HG02623 (cell line): ENCODE results near the gene EXOSC7.
"Not testable (repeated sequence)": the region's sequence is repeated elsewhere in the genome, so short reads cannot be mapped to it uniquely, and the experiment has no call there.

Experiments
- ATAC-seq: cut with Tn5 transposase; IDR thresholded peaks from one replicate; pipeline ENCODE4 v1.9.1; 2021; ENCODE audit warnings: moderate library complexity; ENCODE audit not compliant: unreplicated experiment

EXOSC7 gene

DNA sequence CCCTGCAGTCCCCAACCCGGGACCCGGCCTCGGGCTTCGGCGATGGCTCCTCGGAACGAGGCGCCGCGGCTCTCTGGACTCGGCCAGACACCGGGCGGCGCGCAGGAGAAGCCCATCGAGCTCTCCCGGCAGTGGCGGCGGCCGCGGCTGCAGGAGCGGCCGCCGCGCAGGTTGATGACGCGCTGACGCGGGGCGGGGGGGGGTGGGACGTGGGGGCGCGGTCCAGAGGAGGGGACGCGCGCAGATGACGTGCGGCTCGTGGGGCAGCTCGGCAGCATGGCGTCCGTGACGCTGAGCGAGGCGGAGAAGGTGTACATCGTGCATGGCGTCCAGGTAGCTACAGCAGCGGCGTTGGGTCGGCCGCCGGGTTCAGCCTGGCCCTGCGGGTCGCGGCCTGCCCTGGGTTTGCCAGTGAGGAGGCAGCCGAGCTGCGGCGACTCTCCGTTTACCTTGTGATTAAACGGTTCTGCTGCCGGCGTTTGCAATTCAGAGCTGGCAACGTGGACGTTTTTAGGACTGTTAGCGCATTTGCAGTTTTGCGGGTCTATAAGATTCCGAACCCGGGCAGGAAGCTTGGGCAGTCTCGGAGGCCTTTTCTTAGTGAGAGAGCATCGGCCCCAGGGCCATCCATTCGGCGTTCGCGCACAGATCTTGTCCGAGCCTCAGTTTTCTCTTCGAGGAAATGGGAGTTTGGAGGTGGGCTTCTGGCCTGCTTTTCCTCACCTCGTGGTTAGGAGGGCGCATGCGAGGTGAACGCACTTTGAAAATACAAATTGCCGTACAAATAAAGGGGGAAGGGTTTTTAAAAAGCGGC lies at the start of gene EXOSC7, which contains the start of gene ZDHHC3:
Gene EXOSC7 (plus strand): TSS at position 243 of the 814 bp plus-strand sequence. CDS start 34 bp downstream, at position 277.
Gene ZDHHC3 (minus strand): TSS at position 173 of the 814 bp plus-strand sequence. CDS start 16,738 bp downstream, outside the sequence.
- peak; percentile 76 for ATAC-seq

GRCh38 chr3:44926921-44927320 lies 49.1 kb upstream of the EXOSC7 start:
- ATAC-seq: no peak

DNA sequence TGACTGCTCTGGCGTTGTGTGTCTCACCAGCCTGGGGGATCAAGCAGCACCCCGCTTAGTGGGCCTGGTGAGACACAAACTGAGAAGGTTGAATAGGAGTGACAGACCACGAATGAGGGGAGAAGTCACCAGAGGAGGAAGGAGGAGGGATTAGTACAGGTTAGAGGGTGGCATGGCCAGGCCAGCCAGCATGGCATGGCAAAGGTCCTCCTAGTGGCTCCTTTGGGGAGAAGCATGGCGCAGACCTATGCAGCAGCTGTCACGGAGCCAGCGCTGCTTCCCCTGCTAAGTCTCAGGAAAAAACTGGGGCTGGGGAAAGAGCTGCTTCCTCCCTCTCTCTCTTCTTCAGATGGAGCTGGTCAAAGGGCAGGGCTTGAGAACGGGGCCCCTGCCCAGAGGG lies 48.7 kb upstream of the EXOSC7 start:
- no peak for ATAC-seq

- no peak for ATAC-seq
Observed at GRCh38 chr3:44929782-44930181, 46.3 kb upstream of the EXOSC7 start.

GRCh38 chr3:44930911-44931310 lies 45.1 kb upstream of the EXOSC7 start:
- no peak for ATAC-seq

DNA sequence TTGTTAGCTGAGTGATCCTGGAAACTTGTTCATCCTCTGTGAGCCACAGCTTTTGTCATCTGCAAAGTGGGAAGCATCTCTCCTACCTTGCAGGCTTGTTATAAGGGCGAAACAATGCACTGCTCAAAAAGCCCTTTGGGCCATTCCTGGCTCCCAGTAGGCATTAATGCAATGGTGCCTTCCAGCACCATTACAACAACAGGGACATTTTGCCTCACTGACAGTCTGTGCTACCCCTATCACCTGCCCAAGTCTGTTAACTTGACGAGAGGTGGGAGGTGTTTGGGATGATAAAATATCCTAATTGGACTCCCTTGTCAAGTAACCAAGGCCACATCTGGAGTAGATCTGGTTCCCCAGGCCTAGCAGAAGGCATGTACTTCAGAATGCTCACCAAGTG lies 44.3 kb upstream of the EXOSC7 start:
- no peak for ATAC-seq

DNA sequence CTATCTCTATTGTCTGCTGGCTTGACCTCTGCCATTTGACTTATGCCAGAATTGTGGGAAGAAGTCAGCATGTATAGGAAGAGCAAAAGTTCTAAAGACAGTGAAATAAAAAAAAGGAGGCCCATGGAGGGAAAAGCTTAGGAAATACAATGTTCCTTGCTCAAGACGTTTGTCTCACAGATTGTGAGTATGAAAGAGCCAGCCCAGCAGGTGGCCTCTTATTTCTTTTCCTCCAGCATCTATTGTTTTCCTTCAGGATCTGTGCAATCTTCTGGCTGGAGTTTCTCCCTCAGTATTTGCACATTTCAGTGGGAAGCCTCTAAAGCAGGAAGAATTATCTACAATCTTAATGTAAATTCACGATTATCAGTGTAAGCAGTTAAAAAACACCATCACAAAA lies 43.8 kb upstream of the EXOSC7 start:
- ATAC-seq: no peak

DNA sequence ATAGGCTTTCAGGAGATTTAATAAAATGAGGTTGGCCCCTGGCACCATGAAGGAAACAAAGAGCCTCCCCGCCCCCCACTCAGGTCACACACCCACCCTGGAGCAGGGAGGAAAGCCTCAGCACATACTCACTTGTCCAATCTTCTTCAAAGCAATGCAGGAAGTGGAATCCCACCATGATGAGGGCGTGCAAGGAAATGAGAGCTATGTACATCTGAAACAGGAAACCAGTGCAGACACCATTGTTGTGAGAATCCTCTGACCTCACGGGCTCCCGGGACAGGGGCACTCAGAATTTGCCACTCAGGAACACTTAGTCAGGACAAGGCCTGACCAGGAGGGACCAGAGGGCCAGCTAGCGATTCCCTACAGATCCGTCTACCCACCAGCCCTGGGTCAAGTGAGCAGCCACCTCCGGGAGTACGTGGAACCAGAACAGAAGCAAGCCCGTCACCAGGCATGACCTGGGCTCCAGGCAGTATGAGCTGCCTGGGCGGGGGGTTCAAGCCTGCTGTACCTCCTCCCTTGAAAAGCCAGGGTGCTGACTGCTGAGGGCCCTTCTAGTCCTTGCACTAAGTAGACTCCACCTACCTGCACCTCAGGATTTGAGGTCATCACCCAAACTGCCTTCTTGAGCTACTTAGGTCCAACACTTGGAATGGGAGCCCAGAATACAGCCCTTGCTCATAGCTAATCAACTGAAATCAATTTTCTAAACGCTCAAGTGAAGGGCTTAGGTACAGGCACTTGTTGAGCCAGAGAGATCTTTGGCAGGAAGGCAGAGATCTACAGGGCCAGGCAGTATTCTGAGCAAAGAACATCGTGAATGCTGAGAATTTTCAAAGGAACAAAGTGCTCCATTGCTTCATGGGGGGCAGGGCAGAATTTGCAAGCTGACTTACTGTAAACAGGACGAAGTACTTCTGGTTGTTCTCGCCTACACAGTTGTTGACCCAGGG lies 42.8 kb upstream of the EXOSC7 start:
- ATAC-seq: no peak

GRCh38 chr3:44939581-44940036 lies 36.4 kb upstream of the EXOSC7 start:
- no peak for ATAC-seq

DNA sequence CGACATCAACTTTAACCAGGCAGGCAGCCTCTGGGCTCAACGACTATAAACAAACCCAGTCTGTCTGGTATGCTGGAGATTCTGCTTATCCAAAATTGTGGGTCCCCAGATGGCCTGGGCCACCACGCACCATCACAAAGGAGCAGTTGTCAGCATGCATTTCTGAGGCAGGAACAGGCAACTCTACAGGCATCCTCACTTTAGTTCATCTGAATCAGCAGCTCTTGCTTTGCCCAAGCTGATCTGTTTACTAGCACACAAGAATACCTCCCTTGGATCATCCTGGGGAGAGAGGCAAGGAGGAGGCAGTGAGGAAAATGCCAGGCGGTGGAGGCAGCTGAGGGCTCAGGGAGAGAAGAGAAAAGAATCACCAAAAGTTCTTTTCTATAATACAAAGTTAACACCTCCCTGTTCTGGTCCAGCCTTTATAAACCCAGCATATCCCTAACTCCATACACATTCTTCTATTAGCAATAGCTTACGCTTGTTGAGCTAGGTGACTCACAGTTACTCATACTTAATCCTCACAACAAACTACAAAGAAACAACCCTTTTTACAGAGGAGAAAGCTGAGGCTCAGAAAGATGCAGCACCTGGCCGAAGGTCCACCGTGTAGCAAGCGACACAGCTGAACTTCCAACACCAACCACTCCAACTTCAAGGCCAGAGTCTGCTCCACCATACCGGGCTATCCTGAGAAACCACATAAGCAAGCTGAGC lies 33.7 kb upstream of the EXOSC7 start:
- no peak for ATAC-seq

GRCh38 chr3:44948239-44948638 lies 27.8 kb upstream of the EXOSC7 start:
- ATAC-seq: no peak

DNA sequence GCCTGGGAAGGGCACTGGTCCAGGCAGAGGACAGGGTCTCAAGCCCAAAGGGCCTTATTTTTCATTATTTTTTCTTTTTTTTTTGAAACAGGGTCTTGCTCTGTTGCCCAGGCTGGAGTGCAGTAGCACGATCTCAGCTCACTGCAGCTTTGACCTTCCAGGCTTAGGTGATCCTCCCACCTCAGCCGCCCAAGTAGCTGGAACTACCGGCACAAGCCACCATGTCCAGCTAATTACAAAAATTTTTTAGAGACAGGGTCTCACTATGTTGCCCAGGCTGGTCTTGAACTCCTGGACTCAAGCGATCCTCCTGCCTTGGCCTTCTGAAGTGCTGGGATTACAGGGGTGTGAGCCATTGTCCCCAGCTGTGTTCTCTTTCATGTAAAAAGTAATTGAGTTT lies 26.3 kb upstream of the EXOSC7 start:
- ATAC-seq: not testable (repeated sequence)

- no peak for ATAC-seq
Observed at GRCh38 chr3:44950275-44950734, 25.7 kb upstream of the EXOSC7 start.

DNA sequence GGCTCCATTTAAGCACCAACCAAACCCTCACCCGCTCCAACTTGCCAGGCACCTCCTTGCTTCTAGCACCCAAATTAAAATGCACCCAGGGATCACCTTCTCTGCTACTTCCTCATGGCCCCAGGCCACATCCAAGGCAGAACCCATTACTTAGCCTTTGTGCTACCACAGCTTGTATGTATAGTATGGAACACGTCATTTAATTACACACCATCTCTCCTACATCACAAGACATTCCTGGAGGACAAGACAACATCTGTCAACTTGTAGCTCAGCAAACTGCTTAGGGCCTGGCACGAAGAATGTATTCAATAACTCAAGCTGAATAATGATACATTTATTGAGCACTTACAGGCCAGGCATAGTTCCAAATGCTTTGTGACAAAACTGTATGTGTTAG lies 23.4 kb upstream of the EXOSC7 start:
- no peak for ATAC-seq

GRCh38 chr3:44954304-44954703 lies 21.7 kb upstream of the EXOSC7 start:
- no peak for ATAC-seq

DNA sequence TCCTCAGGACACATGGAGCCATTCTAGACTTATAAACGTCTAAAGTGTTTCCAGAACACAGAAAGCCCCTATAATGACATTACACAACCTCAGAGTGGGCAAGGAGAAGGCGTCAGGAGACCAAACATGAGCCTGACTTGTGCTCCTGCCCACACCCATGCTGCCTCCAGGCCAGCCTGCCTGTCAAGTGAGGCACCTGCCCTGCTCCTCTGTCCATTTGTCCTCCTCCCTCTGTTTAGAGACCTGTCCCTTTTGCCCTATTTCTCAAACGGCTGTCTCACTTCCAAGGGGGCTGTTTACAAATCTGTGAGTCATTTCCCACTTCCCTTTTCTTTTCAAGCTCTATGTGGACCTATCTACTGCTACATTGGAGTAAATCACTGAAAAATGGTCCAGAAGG lies 21.1 kb upstream of the EXOSC7 start:
- peak; percentile 55 for ATAC-seq

- ATAC-seq: no peak
Observed at GRCh38 chr3:44955917-44956316, 20.1 kb upstream of the EXOSC7 start.

DNA sequence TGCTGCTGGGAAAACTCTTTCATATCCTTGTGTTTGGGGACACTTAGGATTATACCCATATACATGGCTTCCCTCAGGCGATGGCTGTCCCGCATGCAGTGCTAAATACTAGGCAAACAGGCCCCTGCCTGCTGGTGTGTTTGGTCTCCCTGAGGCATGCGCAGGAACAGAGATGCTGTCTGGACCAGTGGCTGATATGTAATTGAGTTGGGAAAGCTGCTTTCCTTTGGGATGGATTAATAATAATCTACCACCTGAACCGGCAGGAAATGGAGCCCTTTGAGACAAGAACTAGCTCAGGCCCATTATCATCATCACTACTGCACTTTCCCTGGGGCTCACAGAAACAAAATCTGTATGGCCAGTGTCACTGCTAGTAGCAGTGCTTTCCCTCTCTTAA lies 18.1 kb upstream of the EXOSC7 start:
- no peak for ATAC-seq

DNA sequence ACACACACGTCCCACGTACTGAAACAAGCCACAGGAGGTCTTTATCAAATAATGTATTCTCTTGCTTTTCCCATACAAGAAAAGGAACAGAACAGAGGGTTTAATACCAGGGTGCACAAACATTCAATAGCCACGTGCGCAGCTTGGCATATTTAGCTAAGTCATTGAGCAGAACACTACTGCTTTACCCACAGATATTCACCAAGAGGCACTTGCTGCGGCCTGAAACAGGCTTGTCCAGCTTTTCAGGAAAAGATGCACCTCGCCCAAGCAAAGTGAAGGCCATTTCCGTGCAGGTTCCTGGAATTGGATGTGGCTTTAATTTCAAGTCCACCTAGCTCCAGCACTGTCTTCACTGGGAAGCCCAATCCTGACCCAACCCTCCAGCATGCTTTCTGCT lies 17.7 kb upstream of the EXOSC7 start:
- ATAC-seq: no peak

DNA sequence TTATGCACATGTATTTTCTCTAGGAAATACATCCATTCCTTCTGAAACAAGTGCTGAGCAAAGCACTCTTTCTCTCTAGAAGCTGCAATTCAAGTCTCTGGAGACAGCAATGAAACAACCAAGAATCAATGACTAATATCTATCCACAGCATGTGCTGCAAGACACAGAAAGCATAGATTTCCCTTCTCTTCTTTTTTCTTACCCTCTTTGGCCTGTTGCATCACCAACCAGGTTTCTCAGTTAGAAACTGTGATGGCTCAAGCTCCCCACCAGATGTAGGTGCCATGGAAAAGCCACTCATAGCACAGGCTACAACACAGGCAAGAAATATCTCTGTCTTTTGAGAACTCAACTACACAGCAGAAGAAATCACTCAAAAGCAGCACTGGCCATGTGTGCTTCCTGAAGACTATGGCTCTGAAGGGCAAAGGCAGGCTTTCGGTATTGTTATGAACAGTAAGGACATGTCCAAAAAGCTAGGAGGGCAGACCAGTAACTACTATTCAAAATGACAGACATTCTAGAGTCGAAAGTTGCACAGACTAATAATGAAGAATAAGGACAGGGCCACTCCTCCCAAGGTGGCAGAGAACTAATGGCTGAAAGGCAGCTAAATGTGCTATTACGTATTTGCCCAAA lies 15.5 kb upstream of the EXOSC7 start:
- no peak for ATAC-seq
